NCI-H526 treated with DMSO at 0.1 percent for 48 hours (cell line): ENCODE results near the gene SLC13A5.

Experiments
- DNase-seq: peaks from one replicate; lab custom pipeline; 2025; lab: John Stamatoyannopoulos, UW

The SLC13A5 gene

DNA sequence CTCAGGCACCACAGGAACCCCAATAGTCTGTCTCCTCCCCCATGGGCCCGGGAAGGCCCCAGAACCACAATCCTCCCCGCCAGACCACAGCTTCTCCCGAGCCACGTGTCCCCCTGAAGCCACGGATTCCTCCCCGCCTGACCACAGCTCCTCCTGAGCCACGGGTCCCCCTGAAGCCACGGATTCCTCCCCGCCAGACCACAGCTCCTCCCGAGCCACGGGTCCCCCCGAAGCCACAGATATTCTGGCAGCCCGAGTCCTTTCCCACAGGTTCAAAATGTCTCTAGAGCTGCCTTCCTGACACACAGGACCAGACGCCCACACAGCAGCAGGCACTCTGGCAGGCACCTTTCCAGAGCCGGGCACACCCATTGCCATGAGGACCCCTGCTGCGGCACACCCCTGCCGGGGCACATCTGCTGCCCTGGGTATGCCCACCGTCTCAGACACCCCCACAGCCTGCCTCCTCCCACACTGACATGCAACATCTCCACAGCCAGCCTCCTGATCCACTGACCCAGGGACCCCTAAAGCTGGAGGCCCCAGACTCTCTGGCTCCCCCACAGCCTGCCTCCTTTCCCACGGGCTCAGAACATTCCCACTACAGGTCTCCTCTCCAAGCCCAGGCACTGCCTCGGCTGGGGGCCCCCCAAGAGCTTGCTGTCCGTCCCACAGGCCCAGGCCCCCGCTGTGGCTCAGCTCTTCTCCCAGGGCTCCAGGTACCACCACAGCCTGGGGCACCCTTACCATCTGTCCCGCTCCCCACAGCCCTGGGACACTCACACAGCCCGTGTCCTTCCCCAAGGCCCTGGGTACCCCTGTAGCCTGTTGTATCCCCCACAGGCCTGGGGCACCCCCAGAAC is 74.9 kb downstream of the SLC13A5 start:
- no peak for DNase-seq

DNA sequence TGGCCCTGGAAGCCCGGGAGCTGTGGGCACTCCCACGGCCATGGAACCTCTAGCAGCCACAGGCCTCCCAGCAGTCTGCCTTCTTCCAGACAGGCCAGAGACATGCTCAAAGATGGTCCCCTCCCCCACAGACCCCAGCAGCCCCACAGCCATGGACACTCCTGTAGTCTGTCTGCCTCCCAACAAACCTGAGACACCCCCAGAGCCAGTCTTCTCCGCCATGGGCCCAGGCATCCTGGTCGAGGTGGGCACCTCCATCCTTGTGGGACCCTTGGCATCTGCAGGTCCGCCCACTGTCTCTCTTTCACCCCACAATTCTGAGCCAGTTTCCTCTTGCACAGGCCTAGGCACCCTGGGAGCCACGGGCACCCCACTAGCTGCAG is 75.7 kb downstream of the SLC13A5 start:
- no peak for DNase-seq

- no peak for DNase-seq
Observed at GRCh38 chr17:6636616-6637457, 76.3 kb downstream of the SLC13A5 start.

- no peak for DNase-seq
Observed at GRCh38 chr17:6636105-6636504, 77.1 kb downstream of the SLC13A5 start.
